Tibial nerve (tissue), 4 donors: ENCODE data around the gene NSUN2. TPM values are rescaled to one million over a fixed set of nuclear protein-coding genes. Genes with fewer than 3 reads are reported as not detected.
"Not testable (repeated sequence)": the region's sequence is repeated elsewhere in the genome, so short reads cannot be mapped to it uniquely, and the experiment has no call there.

Experiments used
- DNase-seq, 2 donors: peaks; one replicate each; pipeline ENCODE4 v3.0.0-alpha.2; 2019; ENCODE audit warnings: low spot score in 2 of 2
- H3K27ac ChIP-seq, 4 donors: fragments of 200-600 bp; sonication (generic) in 3 of 4; one replicate each; pipeline ENCODE4 v1.5.1; 2017 to 2019; ENCODE audit warnings: mild to moderate bottlenecking in 1 of 4
- H3K27me3 ChIP-seq, 2 donors: fragments of 200-600 bp; sonication (generic) in 1 of 2; one replicate each; pipeline versions ENCODE4 v1.5.1 to v1.6.0; 2017 to 2019
- H3K36me3 ChIP-seq, 3 donors: fragments of 200-600 bp; sonication (generic); one replicate each; pipeline ENCODE4 v1.5.1; 2018 to 2019
- H3K4me1 ChIP-seq, 4 donors: fragments of 200-600 bp; sonication (generic) in 3 of 4; one replicate each; pipeline ENCODE4 v1.5.1; 2017 to 2019
- H3K4me3 ChIP-seq, 4 donors: fragments of 200-600 bp; sonication (generic) in 3 of 4; one replicate each; pipeline ENCODE4 v1.5.1; 2017 to 2019; ENCODE audit warnings: mild to moderate bottlenecking in 1 of 4, moderate library complexity in 1 of 4
- H3K9me3 ChIP-seq, 4 donors: fragments of 200-600 bp; sonication (generic) in 3 of 4; one replicate each; pipeline ENCODE4 v1.5.1; 2017 to 2019
- CTCF ChIP-seq, 5 experiments: fragments of 200-600 bp in 3 of 5; fragments of 450-650 bp in 2 of 5; sonication (generic) in 3 of 5; IDR thresholded peaks; one replicate each; pipeline ENCODE4 v1.5.1; 2016 to 2019; ENCODE audit warnings: antibody characterized with exemption in 5 of 5, mild to moderate bottlenecking in 3 of 5, moderate library complexity in 2 of 5
- EP300 ChIP-seq, 2 donors: sonication (generic); formaldehyde crosslinking; IDR thresholded peaks; one replicate each; pipeline ENCODE4 v1.6.1; 2017; ENCODE audit warnings: antibody characterized with exemption in 2 of 2, mild to moderate bottlenecking in 1 of 2
- POLR2A ChIP-seq, 2 donors: fragments of 450-650 bp; IDR thresholded peaks; one replicate each; pipeline ENCODE4 v1.6.1; 2017; ENCODE audit warnings: antibody characterized with exemption in 2 of 2, mild to moderate bottlenecking in 2 of 2, moderate library complexity in 2 of 2
- WGBS, 2 donors: methylation state at CpG; one replicate each; pipeline ENCODE4 v1.1.5; 2018; 5-methylcytosine and 5-hydroxymethylcytosine counted together
- total RNA-seq, 4 donors: library from RNA; depleted of rRNA; stranded (reverse); fragments of >200 nt; gene quantifications; one replicate each; pipeline ENCODE4 v1.1.0, GENCODE V29; 2016

Gene NSUN2
- total RNA-seq, 4 donors from 2014 or later: 43.5 to 73.5 (median 58.5) TPM

- H3K27me3 ChIP-seq: no peaks in the 10 kb centered on the region
- H3K4me1 ChIP-seq: no peaks in the 10 kb centered on the region
- TF ChIP-seq CTCF (IDR thresholded peaks at IDR 0.05): no peak
- TF ChIP-seq EP300 (IDR thresholded peaks at IDR 0.05): no peak
- no peak for TF ChIP-seq POLR2A (IDR thresholded peaks at IDR 0.05)
- no peak overlapping the region for H3K4me3 ChIP-seq
- DNase-seq: no peak
- H3K9me3 ChIP-seq: no peaks in the 10 kb centered on the region
- H3K36me3 ChIP-seq: peaks cover 0 to 43% (median 0%) of the 10 kb centered on the region in 3 donors
- H3K27ac ChIP-seq: no peak overlapping the region
- WGBS, 2 donors: 87 to 88% methylated on average over 10 of the region's 10 CpGs
Observed at GRCh38 chr5:6649186-6649585, 16.3 kb upstream of the NSUN2 start.

- not testable (repeated sequence) for H3K4me3 ChIP-seq, H3K27ac ChIP-seq, DNase-seq, H3K9me3 ChIP-seq, H3K27me3 ChIP-seq, H3K4me1 ChIP-seq
- H3K36me3 ChIP-seq: peaks cover 0 to 25% (median 0%) of the 10 kb centered on the region in 3 donors
- WGBS, 2 donors: 90 to 91% methylated on average over 11 of the region's 11 CpGs
Observed at GRCh38 chr5:6645571-6646362, 12.9 kb upstream of the NSUN2 start.

GRCh38 chr5:6644794-6645241, 12.0 kb upstream of the NSUN2 start:
- Histone ChIP-seq H3K4me1 (no peaks in the 10 kb centered on the region), H3K27me3 (no peaks in the 10 kb centered on the region), H3K27ac (no peak overlapping the region), H3K9me3 (no peaks in the 10 kb centered on the region), H3K36me3 (peaks cover 0 to 25% (median 0%) of the 10 kb centered on the region in 3 donors), H3K4me3 (no peak overlapping the region)
- DNase-seq: no peak
- 88 to 91% methylated on average over 6 of the region's 6 CpGs for WGBS, 2 donors
- TF ChIP-seq CTCF (IDR thresholded peaks at IDR 0.05): no peak
- no peak for TF ChIP-seq POLR2A (IDR thresholded peaks at IDR 0.05)
- no peak for TF ChIP-seq EP300 (IDR thresholded peaks at IDR 0.05)

- H3K36me3 ChIP-seq: peaks cover 0 to 16% (median 0%) of the 10 kb centered on the region in 3 donors
- no peaks in the 10 kb centered on the region for H3K9me3 ChIP-seq
- WGBS, 2 donors: 86 to 93% methylated on average over 1 of the region's 1 CpG
- no peak overlapping the region for H3K4me3 ChIP-seq
- no peak overlapping the region for H3K27ac ChIP-seq
- H3K4me1 ChIP-seq: peaks cover 0 to 5% (median 0%) of the 10 kb centered on the region in 4 donors
- DNase-seq: no peak
- no peaks in the 10 kb centered on the region for H3K27me3 ChIP-seq
- TF ChIP-seq POLR2A (IDR thresholded peaks at IDR 0.05) (no peak), EP300 (IDR thresholded peaks at IDR 0.05) (no peak), CTCF (IDR thresholded peaks at IDR 0.05) (no peak)
Observed at GRCh38 chr5:6642655-6643054, 9.8 kb upstream of the NSUN2 start.

GRCh38 chr5:6638236-6638635, 5.4 kb upstream of the NSUN2 start:
- H3K27me3 ChIP-seq: no peaks in the 10 kb centered on the region
- no peak overlapping the region for H3K27ac ChIP-seq
- H3K36me3 ChIP-seq: no peaks in the 10 kb centered on the region
- TF ChIP-seq EP300 (IDR thresholded peaks at IDR 0.05) (no peak), POLR2A (IDR thresholded peaks at IDR 0.05) (no peak), CTCF (IDR thresholded peaks at IDR 0.05) (no peak)
- H3K4me3 ChIP-seq: no peak overlapping the region
- H3K4me1 ChIP-seq: peaks cover 0 to 18% (median 5%) of the 10 kb centered on the region in 4 donors
- 73 to 84% methylated on average over 4 of the region's 4 CpGs for WGBS, 2 donors
- DNase-seq: no peak
- no peaks in the 10 kb centered on the region for H3K9me3 ChIP-seq
